Heart left ventricle (tissue), 13 donors: Measurements from ENCODE around the gene PEPD.

ENCODE experiments used
- POLR2A ChIP-seq, 2 donors: fragments of 450-650 bp; IDR thresholded peaks; one replicate each; pipeline ENCODE4 v1.6.1; 2017; ENCODE audit warnings: antibody characterized with exemption in 2 of 2, mild to moderate bottlenecking in 2 of 2, moderate library complexity in 2 of 2
- TF ChIP-seq, protein P1 (sequence below), 12 donors: fragments of 200-600 bp; sonication (generic) in 4 of 12; IDR thresholded peaks; one replicate each; pipeline versions ENCODE4 v1.5.0 to v1.8.0; 2018 to 2022; ENCODE audit warnings: antibody characterized with exemption in 12 of 12, mild to moderate bottlenecking in 5 of 12
- donor health status: ischemic (EF 13 %, LVEDD 7.1; RV severe dilation, severe dysfunction).
- donor health status: DM: no; HTN: yes; CAD: no.
- donor health status: DM: no; HTN: no; CAD: no.
- donor health status: ischemic (EF 25% LVEDD 6.9; RV normal size, moderate dysfunction).
- donor health status: ischemic (EF 25% LVEDD 5.7; RV mildly dilated, moderate dysfunction).
- donor health status: ischemic (EF 35%, LVEDD 5.7; RV mildly dilated, moderate dysfunction).
- donor health status: nonischemic (EF 11% LVEDD 7.7; RV severe dilation, severe dysfunction).
- donor health status: DM: yes; HTN: yes; CAD: no.
- donor health status: PGD.
- donor health status: ischemic (EF 29% LVEDD 5.4; RV normal size, mild dysfunction).
- donor health status: nonischemic (EF 23%, LVEDD 6.1; RV moderate dilation, normal function).

DNA sequence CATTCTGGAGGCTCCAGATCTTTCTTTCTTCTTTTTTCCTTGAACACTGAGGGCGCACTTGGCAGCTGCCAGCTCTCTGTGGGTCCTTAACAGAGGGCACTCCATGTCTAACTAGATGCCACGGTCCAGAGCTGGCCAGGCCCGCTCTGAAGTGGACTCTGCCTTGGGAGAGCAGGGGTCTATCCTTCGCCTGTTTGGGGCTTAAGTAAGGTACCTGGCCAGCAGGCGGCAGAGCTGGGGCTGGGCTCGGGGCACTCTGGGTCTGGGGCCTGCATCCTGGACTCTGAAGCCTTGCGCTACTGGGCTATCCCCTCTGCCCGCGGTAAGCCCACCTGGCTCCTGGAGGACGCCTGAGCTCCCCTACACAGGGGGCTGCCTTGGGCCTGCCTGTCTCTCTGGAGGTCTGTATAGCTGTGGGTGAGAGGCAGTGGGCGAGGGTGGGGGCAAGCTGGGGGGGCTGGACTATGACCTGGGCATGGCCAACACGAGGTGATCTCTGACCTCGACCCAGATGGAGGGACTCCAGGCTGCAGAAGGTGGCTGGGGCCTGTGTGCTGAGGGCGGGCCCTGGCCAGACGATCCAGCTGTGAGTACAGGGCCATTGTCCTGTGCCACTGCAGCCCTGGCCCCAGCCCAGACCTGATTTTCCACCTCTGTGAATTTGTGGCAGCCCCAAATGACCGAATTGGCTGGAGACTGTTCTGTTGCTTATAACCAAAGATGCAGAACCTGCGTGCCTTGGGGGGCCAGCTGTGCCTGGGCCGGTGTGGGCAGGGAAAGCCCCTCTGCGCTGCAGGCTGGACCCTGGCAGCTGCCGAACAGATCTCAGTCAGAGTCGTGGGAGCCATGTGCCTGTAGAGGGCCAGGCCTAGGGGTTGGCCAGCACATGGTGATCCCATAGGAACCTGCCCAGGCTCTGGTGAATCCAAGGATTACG is 121.6 kb downstream of the PEPD start:
- TF ChIP-seq, protein P1, sequence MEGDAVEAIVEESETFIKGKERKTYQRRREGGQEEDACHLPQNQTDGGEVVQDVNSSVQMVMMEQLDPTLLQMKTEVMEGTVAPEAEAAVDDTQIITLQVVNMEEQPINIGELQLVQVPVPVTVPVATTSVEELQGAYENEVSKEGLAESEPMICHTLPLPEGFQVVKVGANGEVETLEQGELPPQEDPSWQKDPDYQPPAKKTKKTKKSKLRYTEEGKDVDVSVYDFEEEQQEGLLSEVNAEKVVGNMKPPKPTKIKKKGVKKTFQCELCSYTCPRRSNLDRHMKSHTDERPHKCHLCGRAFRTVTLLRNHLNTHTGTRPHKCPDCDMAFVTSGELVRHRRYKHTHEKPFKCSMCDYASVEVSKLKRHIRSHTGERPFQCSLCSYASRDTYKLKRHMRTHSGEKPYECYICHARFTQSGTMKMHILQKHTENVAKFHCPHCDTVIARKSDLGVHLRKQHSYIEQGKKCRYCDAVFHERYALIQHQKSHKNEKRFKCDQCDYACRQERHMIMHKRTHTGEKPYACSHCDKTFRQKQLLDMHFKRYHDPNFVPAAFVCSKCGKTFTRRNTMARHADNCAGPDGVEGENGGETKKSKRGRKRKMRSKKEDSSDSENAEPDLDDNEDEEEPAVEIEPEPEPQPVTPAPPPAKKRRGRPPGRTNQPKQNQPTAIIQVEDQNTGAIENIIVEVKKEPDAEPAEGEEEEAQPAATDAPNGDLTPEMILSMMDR (IDR thresholded peaks at IDR 0.05), result no peak
- no peak for TF ChIP-seq POLR2A (IDR thresholded peaks at IDR 0.05)
